CD4-positive, alpha-beta T cell treated with Interleukin-10 for 1 hour (primary cell): Measurements from ENCODE around the gene IST1.

Source experiments
- DNase-seq: peaks from one replicate; pipeline ENCODE4 v3.0.0-alpha.2; 2020

IST1 gene

DNA sequence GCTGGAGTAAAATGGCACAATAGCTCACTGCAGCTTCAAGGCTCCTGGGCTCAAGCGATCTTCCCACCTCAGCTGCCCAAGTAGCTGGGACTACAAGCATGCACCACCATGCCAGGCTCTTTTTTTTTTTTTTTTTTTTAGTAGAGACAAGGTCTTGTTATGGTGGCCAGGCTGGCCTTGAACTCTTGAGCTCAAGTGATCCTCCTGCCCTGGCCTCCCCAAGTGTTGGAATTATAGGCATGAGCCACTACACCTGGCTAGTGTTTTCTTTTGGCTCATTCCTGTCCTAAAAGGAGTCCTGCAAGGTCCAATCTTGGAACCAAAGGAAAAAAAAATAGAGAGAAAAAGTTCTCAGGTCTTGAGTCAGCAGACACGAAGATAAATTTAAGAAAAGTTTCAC, 74.0 kb downstream of the IST1 start:
- no peak for DNase-seq

GRCh38 chr16:71971571-71971970, 76.2 kb downstream of the IST1 start:
- no peak for DNase-seq

- no peak for DNase-seq
These were observed 77.0 kb downstream of the IST1 start for GRCh38 chr16:71972356-71972755.

- DNase-seq = no peak
These were observed 77.7 kb downstream of the IST1 start for GRCh38 chr16:71973001-71973400.

- DNase-seq = no peak
These were observed 78.9 kb downstream of the IST1 start for GRCh38 chr16:71974068-71974818.
